Measurements from ENCODE around the gene CRIP2. TPM values are rescaled to one million over a fixed set of nuclear protein-coding genes. Genes with fewer than 3 reads are reported as not detected.

CRIP2 gene
- total RNA-seq, 1 experiment from 2014 or later, result 1.1 TPM

DNA sequence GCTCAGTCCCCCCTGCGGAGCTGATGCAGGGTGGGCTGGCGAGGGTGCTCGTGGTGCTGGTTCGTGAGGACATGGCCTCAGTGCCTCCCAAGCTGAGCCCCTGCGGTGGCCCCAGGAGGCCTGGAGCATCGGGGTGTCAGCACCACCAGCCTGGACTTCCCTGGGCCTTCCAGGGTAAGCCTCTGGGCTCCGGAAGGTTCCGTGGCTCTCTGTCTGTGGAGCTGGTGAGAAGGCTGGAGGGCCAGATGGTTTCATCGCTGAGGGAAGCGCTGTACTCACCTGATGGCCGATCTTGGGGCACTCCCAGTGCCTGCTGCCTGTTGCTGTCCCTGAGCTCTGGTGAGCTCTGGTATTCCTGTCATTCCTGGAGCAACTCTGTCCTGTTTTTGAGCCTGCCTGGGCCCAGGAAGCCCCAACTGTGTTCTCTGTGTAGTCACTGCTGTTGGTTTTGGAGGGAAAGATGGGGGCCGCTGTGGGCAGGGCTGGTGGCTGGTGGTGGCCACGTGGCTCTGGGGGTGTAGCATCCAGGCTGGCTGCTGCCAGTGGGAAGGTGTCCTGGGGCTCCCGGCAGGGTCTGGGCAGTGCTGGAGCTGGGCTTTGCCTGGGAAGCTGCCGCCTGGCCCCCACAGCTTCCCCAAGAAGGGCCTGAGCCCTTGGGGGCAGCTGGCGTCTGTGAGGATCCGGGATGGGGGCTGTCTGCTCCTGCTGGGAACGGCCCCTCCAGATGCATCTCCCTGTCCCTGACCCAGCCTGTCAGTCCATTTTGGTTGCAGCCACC, 36.7 kb upstream of the CRIP2 start:
- Histone ChIP-seq H3K4me1 (replicated peaks) (no peaks in the 10 kb centered on the region), H3K9me3 (replicated peaks) (no peaks in the 10 kb centered on the region), H3K27ac (no peak overlapping the region), H3K27me3 (replicated peaks) (no peaks in the 10 kb centered on the region), H3K36me3 (no peaks in the 10 kb centered on the region), H3K4me3 (no peak overlapping the region)
- no peak for DNase-seq (ENCODE audit: low read depth in 1 of 2, low spot score in 2 of 2)

GRCh38 chr14:105439179-105439578, 35.4 kb upstream of the CRIP2 start:
- H3K36me3 ChIP-seq, result no peaks in the 10 kb centered on the region
- no peak for DNase-seq (ENCODE audit: low read depth in 1 of 2, low spot score in 2 of 2)
- H3K4me3 ChIP-seq, result no peak overlapping the region
- no peaks in the 10 kb centered on the region for H3K4me1 ChIP-seq (replicated peaks)
- H3K27ac ChIP-seq, result no peak overlapping the region
- no peaks in the 10 kb centered on the region for H3K27me3 ChIP-seq (replicated peaks)
- H3K9me3 ChIP-seq (replicated peaks), result no peaks in the 10 kb centered on the region

- Histone ChIP-seq H3K4me3 (no peak overlapping the region), H3K27me3 (replicated peaks) (no peaks in the 10 kb centered on the region), H3K36me3 (no peaks in the 10 kb centered on the region), H3K4me1 (replicated peaks) (no peaks in the 10 kb centered on the region), H3K9me3 (replicated peaks) (no peaks in the 10 kb centered on the region), H3K27ac (no peak overlapping the region)
- no peak for DNase-seq (ENCODE audit: low read depth in 1 of 2, low spot score in 2 of 2)
Measured at GRCh38 chr14:105439710-105440553, 34.7 kb upstream of the CRIP2 start.

- no peaks in the 10 kb centered on the region for H3K9me3 ChIP-seq (replicated peaks)
- no peak for DNase-seq (ENCODE audit: low read depth in 1 of 2, low spot score in 2 of 2)
- no peaks in the 10 kb centered on the region for H3K4me1 ChIP-seq (replicated peaks)
- H3K36me3 ChIP-seq, result no peaks in the 10 kb centered on the region
- no peak overlapping the region for H3K27ac ChIP-seq
- no peaks in the 10 kb centered on the region for H3K27me3 ChIP-seq (replicated peaks)
- H3K4me3 ChIP-seq, result no peak overlapping the region
Measured at GRCh38 chr14:105440554-105440900, 34.1 kb upstream of the CRIP2 start.

DNA sequence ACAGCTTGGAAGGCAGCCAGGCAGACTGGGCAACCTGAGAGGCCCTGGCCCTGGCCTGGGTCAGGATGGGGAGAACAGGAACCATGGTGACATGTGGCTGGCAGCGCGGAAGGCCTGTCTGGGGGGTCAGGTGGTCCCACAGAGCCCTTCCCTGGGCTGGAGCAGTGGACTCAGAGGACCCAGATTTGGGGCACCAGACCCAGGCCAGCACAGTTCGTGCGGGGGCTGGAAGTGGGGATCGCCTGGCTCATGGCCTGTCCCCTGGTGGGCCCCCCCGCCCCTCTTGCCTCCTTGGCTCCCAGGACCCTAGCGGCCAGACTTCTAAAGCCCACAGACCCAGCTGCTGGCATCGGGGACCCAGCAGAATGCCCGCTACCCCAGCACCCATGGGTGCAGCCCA, 33.6 kb upstream of the CRIP2 start:
- H3K27me3 ChIP-seq (replicated peaks), result no peaks in the 10 kb centered on the region
- no peak overlapping the region for H3K4me3 ChIP-seq
- H3K36me3 ChIP-seq, result no peaks in the 10 kb centered on the region

DNA sequence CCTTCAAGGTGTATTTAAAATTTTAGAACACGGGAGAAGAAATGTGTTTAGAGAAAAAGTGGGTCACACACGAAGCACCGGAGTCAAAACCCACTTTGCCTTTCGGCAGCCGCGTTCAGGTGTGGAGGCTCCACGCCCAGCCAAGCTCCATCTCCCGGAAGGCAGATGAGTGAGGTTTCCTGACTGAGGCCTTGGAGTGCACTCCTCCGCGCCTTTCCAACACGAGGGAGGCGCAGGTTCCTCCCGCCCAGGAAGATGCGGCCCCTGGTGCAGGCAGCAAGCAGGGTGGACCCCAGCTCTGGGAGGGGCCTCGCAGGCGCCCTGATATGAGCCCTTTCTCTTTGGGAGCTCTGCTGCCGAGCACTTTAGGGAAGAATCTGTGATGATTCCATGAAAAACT, 32.5 kb upstream of the CRIP2 start:
- DNase-seq (ENCODE audit: low read depth in 1 of 2, low spot score in 2 of 2), result no peak
- H3K4me3 ChIP-seq, result no peak overlapping the region
- H3K9me3 ChIP-seq (replicated peaks), result no peaks in the 10 kb centered on the region
- no peaks in the 10 kb centered on the region for H3K27me3 ChIP-seq (replicated peaks)
- H3K27ac ChIP-seq, result no peak overlapping the region
- no peaks in the 10 kb centered on the region for H3K4me1 ChIP-seq (replicated peaks)
- H3K36me3 ChIP-seq, result 0 out of 2 replicates have a peak, but pooled peaks cover 7% of the 10 kb centered on the region

More for the DNA sequence above, 33.6 kb upstream of the CRIP2 start:
- no peak for DNase-seq (ENCODE audit: low read depth in 1 of 2, low spot score in 2 of 2)
- H3K4me1 ChIP-seq (replicated peaks), result no peaks in the 10 kb centered on the region
- H3K27ac ChIP-seq, result no peak overlapping the region
- no peaks in the 10 kb centered on the region for H3K9me3 ChIP-seq (replicated peaks)

- DNase-seq (ENCODE audit: low read depth in 1 of 2, low spot score in 2 of 2), result no peak
Measured at GRCh38 chr14:105442834-105443233, 31.8 kb upstream of the CRIP2 start.

GRCh38 chr14:105444859-105445258, 29.8 kb upstream of the CRIP2 start:
- Histone ChIP-seq H3K36me3 (peaks cover 22% of the 10 kb centered on the region), H3K27ac (no peak overlapping the region), H3K27me3 (replicated peaks) (no peaks in the 10 kb centered on the region), H3K9me3 (replicated peaks) (no peaks in the 10 kb centered on the region), H3K4me3 (no peak overlapping the region), H3K4me1 (replicated peaks) (no peaks in the 10 kb centered on the region)
- DNase-seq (ENCODE audit: low read depth in 1 of 2, low spot score in 2 of 2), result no peak

More at GRCh38 chr14:105442834-105443233, 31.8 kb upstream of the CRIP2 start:
- Histone ChIP-seq H3K27me3 (replicated peaks) (no peaks in the 10 kb centered on the region), H3K4me3 (no peak overlapping the region), H3K36me3 (0 out of 2 replicates have a peak, but pooled peaks cover 7% of the 10 kb centered on the region), H3K9me3 (replicated peaks) (no peaks in the 10 kb centered on the region), H3K4me1 (replicated peaks) (no peaks in the 10 kb centered on the region), H3K27ac (no peak overlapping the region)

GRCh38 chr14:105445290-105445689, 29.3 kb upstream of the CRIP2 start:
- DNase-seq (ENCODE audit: low read depth in 1 of 2, low spot score in 2 of 2), result no peak
- Histone ChIP-seq H3K4me3 (no peak overlapping the region), H3K36me3 (peaks cover 27% of the 10 kb centered on the region), H3K27me3 (replicated peaks) (no peaks in the 10 kb centered on the region), H3K27ac (no peak overlapping the region), H3K9me3 (replicated peaks) (no peaks in the 10 kb centered on the region), H3K4me1 (replicated peaks) (no peaks in the 10 kb centered on the region)

GRCh38 chr14:105445901-105446845, 28.4 kb upstream of the CRIP2 start:
- Histone ChIP-seq H3K4me1 (replicated peaks) (no peaks in the 10 kb centered on the region), H3K4me3 (no peak overlapping the region), H3K27me3 (replicated peaks) (no peaks in the 10 kb centered on the region), H3K36me3 (peaks cover 34% of the 10 kb centered on the region), H3K9me3 (replicated peaks) (no peaks in the 10 kb centered on the region), H3K27ac (no peak overlapping the region)
- no peak for DNase-seq (ENCODE audit: low read depth in 1 of 2, low spot score in 2 of 2)

GRCh38 chr14:105446971-105447370, 27.6 kb upstream of the CRIP2 start:
- Histone ChIP-seq H3K4me1 (replicated peaks) (no peaks in the 10 kb centered on the region), H3K27ac (no peak overlapping the region), H3K4me3 (no peak overlapping the region), H3K27me3 (replicated peaks) (no peaks in the 10 kb centered on the region), H3K9me3 (replicated peaks) (no peaks in the 10 kb centered on the region), H3K36me3 (peaks cover 36% of the 10 kb centered on the region)
- DNase-seq (ENCODE audit: low read depth in 1 of 2, low spot score in 2 of 2), result no peak

- H3K4me3 ChIP-seq, result no peak overlapping the region
- H3K27me3 ChIP-seq (replicated peaks), result no peaks in the 10 kb centered on the region
- no peaks in the 10 kb centered on the region for H3K4me1 ChIP-seq (replicated peaks)
- H3K27ac ChIP-seq, result no peak overlapping the region
- DNase-seq (ENCODE audit: low read depth in 1 of 2, low spot score in 2 of 2), result no peak
- no peaks in the 10 kb centered on the region for H3K9me3 ChIP-seq (replicated peaks)
- peaks cover 39% of the 10 kb centered on the region for H3K36me3 ChIP-seq
Measured at GRCh38 chr14:105447651-105448640, 26.7 kb upstream of the CRIP2 start.

Measured in SJSA1 (cell line).